ENCODE data around the gene UVRAG. TPM values are rescaled to one million over a fixed set of nuclear protein-coding genes. Genes with fewer than 3 reads are reported as not detected.

UVRAG gene
- total RNA-seq, 1 donor from 2014 or later, result 14.7 TPM

DNA sequence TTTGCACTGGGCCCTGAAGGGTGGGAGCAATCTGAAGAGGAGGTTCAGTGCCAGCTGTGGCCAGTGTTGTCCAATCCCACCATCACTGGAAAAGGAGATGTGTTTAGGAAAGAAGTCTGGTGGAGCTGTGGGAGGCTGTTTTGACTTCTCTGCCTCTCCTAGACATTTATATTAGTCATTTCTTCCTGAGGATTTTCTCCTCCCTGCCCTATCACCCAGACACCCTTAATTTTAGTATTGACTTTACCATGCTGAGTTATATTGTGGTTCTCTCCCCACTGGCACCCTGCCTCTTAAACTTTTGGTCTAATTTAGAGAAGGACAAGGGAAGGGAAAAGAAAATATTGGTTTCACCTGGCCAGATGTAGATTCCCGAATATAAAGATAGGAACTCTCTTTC lies 232.2 kb downstream of the UVRAG start:
- intact Hi-C loops (cut with DNase I), result no loop called here
- no peaks in the 10 kb centered on the region for H3K9me3 ChIP-seq
- H3K27ac ChIP-seq, result no peak overlapping the region
- no peak overlapping the region for H3K4me3 ChIP-seq
- no peaks in the 10 kb centered on the region for H3K27me3 ChIP-seq
- no peaks in the 10 kb centered on the region for H3K36me3 ChIP-seq
- no peak for DNase-seq (ENCODE audit: extremely low spot score in 2 of 2)
- no peaks in the 10 kb centered on the region for H3K4me1 ChIP-seq
- TF ChIP-seq POLR2AphosphoS5 (IDR thresholded peaks at IDR 0.05; ENCODE audit: insufficient read depth in 1 of 2, low read depth in 1 of 2), result no peak
- TF ChIP-seq, protein P1, sequence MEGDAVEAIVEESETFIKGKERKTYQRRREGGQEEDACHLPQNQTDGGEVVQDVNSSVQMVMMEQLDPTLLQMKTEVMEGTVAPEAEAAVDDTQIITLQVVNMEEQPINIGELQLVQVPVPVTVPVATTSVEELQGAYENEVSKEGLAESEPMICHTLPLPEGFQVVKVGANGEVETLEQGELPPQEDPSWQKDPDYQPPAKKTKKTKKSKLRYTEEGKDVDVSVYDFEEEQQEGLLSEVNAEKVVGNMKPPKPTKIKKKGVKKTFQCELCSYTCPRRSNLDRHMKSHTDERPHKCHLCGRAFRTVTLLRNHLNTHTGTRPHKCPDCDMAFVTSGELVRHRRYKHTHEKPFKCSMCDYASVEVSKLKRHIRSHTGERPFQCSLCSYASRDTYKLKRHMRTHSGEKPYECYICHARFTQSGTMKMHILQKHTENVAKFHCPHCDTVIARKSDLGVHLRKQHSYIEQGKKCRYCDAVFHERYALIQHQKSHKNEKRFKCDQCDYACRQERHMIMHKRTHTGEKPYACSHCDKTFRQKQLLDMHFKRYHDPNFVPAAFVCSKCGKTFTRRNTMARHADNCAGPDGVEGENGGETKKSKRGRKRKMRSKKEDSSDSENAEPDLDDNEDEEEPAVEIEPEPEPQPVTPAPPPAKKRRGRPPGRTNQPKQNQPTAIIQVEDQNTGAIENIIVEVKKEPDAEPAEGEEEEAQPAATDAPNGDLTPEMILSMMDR (IDR thresholded peaks at IDR 0.05), result no peak
- no peak for TF ChIP-seq POLR2A (IDR thresholded peaks at IDR 0.05)

DNA sequence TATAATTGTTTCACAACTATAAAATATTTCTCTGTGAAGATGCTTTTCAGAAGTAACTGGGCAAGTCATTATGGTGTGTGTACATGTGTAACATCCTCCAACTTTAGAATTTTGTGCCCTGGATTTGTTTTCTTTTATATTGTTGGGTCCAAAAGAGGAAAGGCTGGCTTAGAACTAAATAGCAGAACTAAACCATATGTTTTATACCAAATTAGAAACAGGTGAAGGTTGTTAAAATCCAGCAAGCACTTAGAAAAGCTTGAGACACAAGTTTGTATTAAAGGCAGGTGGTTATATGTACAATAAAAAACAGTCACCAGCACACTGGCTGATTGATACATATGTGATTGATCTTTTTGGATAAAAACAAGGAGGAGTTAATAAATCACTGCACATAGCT lies 232.8 kb downstream of the UVRAG start:
- no peaks in the 10 kb centered on the region for H3K4me1 ChIP-seq
- DNase-seq (ENCODE audit: extremely low spot score in 2 of 2), result no peak
- TF ChIP-seq, protein P1 (IDR thresholded peaks at IDR 0.05), result no peak
- no peak for TF ChIP-seq POLR2AphosphoS5 (IDR thresholded peaks at IDR 0.05; ENCODE audit: insufficient read depth in 1 of 2, low read depth in 1 of 2)
- TF ChIP-seq POLR2A (IDR thresholded peaks at IDR 0.05), result no peak
- H3K27ac ChIP-seq, result no peak overlapping the region
- intact Hi-C loops (cut with DNase I), result no loop called here
- no peaks in the 10 kb centered on the region for H3K27me3 ChIP-seq
- no peaks in the 10 kb centered on the region for H3K36me3 ChIP-seq
- no peak overlapping the region for H3K4me3 ChIP-seq
- H3K9me3 ChIP-seq, result no peaks in the 10 kb centered on the region

DNA sequence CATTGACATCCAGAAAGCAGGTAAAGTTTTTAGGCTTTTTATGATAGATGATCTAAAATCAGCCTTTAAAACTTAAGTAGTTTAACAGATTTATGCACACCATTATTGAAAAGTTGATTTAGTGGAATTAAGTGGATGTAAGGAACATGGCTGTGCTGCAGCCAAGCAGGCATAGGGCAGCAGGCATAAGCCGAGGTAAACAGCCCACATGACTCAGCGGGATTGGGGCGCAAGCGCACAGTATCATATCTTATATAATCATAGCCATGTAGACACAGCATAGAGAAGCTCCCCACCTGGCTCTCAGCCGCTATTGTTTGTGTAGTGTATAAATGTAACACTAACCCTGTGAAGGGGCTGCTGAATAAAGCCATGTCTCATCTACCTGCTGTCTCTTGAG lies 233.8 kb downstream of the UVRAG start:
- no peak for DNase-seq (ENCODE audit: extremely low spot score in 2 of 2)
- intact Hi-C loops (cut with DNase I), result no loop called here
- H3K9me3 ChIP-seq, result no peaks in the 10 kb centered on the region
- H3K36me3 ChIP-seq, result no peaks in the 10 kb centered on the region
- H3K27ac ChIP-seq, result no peak overlapping the region
- TF ChIP-seq, protein P1 (IDR thresholded peaks at IDR 0.05), result no peak
- TF ChIP-seq POLR2A (IDR thresholded peaks at IDR 0.05), result no peak
- TF ChIP-seq POLR2AphosphoS5 (IDR thresholded peaks at IDR 0.05; ENCODE audit: insufficient read depth in 1 of 2, low read depth in 1 of 2), result no peak
- no peaks in the 10 kb centered on the region for H3K4me1 ChIP-seq
- H3K4me3 ChIP-seq, result no peak overlapping the region
- no peaks in the 10 kb centered on the region for H3K27me3 ChIP-seq

DNA sequence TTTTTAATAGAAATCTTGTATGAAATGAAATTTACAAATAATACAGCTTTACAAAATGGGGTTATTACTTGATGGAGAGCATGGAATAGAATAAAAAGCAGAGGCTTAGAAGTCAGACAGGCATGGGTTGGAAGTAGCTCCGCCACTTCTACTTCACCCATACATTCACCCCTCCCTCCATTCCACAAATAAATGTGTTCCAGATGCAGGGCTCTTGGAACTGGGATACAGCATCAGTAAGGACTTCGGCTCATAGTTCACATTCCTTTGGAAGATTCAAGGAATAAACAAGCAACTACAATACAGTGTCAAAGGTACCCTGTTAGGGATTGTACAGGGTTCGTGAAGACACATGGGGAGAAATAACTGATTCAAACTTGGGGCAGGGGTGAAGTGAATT lies 234.5 kb downstream of the UVRAG start:
- Histone ChIP-seq H3K27me3 (no peaks in the 10 kb centered on the region), H3K27ac (no peak overlapping the region), H3K4me1 (no peaks in the 10 kb centered on the region), H3K36me3 (no peaks in the 10 kb centered on the region), H3K9me3 (no peaks in the 10 kb centered on the region), H3K4me3 (no peak overlapping the region)
- TF ChIP-seq, protein P1 (IDR thresholded peaks at IDR 0.05), result no peak
- TF ChIP-seq POLR2A (IDR thresholded peaks at IDR 0.05) (no peak), POLR2AphosphoS5 (IDR thresholded peaks at IDR 0.05; ENCODE audit: insufficient read depth in 1 of 2, low read depth in 1 of 2) (no peak)
- DNase-seq (ENCODE audit: extremely low spot score in 2 of 2), result no peak
- intact Hi-C loops (cut with DNase I), result no loop called here

DNA sequence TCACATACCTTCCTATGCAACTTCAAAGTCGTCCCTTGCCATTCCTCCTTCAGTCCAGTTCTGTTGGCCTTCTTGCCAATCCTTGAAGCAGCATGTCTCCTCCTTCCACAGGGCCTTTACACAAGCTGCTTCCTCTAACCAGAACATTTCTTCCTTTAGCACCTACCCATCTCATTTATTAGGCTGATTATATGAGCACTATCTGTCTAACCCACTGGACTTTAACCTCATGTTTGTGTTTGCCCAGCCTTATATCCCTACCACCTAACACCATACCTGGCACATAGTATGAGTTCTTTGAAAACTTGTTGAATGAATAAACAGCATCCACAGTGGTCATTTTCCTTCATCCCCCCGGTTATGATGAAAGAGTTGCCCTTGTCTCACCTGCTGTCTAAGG lies 236.9 kb downstream of the UVRAG start:
- intact Hi-C loops (cut with DNase I), result no loop called here
- no peaks in the 10 kb centered on the region for H3K27me3 ChIP-seq
- H3K27ac ChIP-seq, result no peak overlapping the region
- no peaks in the 10 kb centered on the region for H3K9me3 ChIP-seq
- H3K4me1 ChIP-seq, result no peaks in the 10 kb centered on the region
- no peaks in the 10 kb centered on the region for H3K36me3 ChIP-seq
- H3K4me3 ChIP-seq, result no peak overlapping the region
- TF ChIP-seq POLR2AphosphoS5 (IDR thresholded peaks at IDR 0.05; ENCODE audit: insufficient read depth in 1 of 2, low read depth in 1 of 2) (no peak), POLR2A (IDR thresholded peaks at IDR 0.05) (no peak)
- TF ChIP-seq, protein P1 (IDR thresholded peaks at IDR 0.05), result no peak
- DNase-seq (ENCODE audit: extremely low spot score in 2 of 2), result no peak
